Inflammatory macrophage treated with lipopolysaccharide for 1 hour (primary cell): ENCODE measurements around the gene EPC1.
"Not testable (repeated sequence)": the region's sequence is repeated elsewhere in the genome, so short reads cannot be mapped to it uniquely, and the experiment has no call there.

Source experiments
- DNase-seq, 2 donors: peaks; one replicate each; pipeline ENCODE4 v3.0.0-alpha.2; 2020 to 2022

EPC1 gene, protein sequence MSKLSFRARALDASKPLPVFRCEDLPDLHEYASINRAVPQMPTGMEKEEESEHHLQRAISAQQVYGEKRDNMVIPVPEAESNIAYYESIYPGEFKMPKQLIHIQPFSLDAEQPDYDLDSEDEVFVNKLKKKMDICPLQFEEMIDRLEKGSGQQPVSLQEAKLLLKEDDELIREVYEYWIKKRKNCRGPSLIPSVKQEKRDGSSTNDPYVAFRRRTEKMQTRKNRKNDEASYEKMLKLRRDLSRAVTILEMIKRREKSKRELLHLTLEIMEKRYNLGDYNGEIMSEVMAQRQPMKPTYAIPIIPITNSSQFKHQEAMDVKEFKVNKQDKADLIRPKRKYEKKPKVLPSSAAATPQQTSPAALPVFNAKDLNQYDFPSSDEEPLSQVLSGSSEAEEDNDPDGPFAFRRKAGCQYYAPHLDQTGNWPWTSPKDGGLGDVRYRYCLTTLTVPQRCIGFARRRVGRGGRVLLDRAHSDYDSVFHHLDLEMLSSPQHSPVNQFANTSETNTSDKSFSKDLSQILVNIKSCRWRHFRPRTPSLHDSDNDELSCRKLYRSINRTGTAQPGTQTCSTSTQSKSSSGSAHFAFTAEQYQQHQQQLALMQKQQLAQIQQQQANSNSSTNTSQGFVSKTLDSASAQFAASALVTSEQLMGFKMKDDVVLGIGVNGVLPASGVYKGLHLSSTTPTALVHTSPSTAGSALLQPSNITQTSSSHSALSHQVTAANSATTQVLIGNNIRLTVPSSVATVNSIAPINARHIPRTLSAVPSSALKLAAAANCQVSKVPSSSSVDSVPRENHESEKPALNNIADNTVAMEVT

DNA sequence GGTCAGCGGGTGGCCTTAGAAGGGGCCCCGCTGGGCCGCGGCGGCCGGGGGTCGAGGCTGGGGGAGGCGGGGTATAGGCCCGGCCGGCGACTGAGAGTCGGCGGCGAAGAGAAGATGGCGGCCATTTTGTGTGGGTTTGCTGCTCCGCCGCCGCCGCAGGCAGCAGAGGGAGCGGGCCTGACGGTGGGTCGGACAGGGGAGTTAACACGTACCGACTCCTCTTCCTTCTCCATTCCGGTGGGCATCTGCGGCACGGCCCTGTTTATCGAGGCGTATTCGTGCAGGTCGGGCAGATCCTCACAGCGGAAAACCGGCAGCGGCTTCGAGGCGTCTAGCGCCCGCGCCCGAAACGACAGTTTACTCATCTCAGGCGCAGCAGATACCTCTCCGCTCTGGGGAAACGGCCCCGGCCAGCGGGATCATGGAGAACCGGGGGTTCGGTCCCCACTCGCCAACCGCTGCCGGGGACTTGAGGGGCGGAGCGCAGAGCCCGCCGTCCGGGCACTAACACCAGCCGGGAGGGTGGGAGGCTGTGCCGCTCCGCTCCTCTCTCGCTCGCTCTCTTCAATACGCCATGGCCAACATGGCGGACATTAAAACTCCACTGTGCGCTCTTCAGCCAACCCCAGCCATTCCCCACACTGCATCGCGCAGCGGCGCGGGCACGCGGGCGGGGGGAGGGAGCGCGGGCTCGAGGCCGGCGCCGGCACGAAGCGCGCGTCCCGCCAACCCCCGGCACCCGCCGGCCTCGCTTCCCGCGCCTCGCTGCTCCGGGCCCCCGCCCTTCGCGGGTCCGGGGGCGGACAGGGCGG, at the start of gene EPC1:
EPC1 (minus strand) TSS at position 608 of the 812 bp plus-strand sequence; CDS start at position 365, 243 bp downstream.
- DNase-seq = peak; percentile 79 to 87

DNA sequence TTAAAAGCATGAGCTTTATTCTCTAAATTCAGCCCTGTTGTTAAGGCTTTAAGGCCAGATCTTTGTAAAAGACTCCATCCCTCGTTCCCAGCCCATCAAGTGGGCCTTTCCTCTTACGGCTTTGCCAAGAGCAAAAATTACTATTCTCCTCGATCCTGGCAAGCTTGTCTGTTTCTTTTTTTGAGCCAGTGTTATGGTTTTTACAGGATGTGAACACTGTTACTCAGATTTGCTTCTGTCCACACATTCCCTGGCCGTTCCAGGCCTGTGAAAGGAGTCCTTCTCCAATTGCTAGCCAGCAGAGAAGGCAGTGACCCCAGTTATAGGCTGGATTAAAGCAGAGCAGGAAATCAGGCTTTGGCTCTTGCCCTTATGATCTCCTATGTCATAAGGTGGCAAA, 47.0 kb upstream of the EPC1 start:
- no peak for DNase-seq

DNA sequence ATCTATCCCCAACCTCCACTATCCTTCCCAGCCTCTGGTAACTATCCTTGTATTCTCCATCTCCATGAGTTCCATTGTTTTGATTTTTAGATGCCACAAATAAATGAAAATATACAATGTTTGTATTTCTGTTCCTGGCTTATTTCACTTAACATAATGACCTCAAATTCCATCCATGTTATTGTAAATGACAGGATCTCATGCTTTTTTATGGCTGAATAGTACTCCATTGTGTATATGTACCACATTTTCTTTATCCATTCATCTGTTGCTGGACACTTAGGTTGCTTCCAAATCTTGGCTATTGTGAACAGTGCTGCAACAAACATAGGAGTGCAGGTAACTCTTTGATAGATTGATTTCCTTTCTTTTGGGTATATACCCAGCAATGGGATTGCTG, 45.3 kb upstream of the EPC1 start:
- not testable (repeated sequence) for DNase-seq

DNA sequence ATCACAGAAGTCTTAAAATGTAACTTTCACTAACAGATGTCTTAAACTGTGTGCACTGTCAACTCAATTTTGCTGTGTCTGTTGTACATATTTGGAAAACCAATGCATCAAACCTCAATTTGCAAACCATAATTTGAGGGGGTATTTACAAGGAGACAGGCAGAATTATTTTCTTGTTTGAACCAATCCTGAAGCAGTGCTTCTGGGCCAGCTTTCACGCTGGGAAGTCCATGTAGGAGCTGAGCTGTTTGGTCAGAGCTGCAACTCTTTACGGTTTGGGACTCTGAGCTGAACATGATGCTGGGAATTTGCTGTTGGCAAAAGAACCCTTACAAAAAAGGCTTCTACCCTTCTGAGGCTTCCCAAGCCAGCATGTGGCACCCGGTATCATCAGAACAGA, 43.2 kb upstream of the EPC1 start:
- DNase-seq = no peak

DNA sequence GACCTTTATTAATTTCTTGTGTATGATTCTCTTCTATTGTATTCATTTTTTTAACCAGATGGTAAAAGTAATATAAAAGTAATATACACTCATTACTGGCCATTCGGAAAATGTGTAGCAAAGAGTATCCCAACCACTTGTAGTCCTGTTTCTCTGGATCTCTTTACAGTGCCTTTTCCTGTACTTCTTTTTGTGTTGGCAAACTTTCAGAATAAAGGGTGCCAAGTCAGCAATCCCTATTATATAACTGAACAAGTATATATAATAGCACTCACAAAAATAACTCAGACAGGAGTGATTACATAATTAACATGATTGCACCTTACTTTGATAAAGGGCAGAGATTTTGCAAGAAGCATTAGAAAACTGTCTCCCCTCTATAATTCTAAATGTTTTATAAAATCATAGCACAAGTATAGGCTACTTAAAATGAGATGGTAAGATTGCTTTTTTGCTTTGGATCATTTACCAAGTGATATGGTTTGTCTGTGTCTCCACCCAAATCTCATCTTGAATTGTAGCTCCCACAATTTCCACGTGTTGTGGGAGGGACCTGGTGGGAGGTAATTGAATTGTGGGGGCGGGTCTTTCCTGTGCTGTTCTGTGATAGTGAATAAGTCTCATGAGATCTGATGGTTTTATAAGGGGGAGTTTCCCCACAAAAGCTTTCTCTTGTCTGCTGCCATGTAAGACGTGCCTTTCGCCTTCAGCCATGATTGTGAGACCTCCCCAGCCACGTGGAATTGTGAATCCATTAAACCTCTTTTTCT, 41.5 kb upstream of the EPC1 start:
- DNase-seq = no peak

DNA sequence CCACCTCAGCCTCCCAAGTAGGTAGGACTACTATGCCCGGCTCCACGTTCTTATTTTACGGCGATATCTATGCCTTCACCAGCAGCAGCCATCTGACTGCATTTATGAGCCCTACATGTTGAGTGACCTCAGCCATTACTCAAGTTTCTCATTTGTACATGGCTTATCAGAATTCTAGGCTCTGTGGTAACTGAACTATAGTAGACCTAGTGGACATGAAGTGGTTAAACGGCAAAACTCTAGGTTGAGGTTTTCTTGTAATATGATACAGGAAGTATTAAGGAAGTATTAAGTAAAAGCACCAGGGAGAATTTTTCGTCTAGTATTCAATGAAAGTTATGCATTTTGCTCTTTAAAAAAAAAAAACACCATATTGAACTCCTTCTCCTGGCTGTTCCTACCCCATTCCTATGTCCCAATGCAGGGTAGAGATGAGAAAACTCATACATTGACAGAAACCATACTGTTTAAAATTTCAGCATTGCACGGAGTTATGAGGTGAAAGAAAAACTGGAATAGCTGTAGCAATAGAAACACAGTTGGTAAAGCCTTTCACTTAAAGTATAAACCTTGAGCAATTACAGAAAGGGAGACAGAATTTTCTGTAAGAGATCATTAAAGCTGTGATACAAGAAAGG, 39.8 kb upstream of the EPC1 start:
- DNase-seq = no peak

DNA sequence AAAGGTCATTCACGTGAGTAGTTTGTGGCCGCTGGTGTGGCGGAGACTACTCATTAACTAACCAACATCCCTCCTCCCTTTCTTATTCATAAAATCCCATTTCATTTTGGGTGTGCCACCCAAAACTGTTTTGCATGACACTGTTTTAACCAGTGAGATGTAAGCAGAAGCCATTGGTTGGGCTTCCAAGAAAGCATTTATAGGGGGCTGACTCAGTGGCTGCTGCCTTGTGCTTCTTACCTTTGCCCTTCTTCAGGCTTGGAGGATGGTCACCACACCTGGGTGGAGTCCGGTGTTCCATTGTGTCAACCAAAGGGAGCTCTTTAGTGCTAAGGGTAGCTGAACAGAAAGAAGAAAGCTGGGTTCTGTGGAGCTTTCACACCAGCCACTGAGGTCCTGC, 37.2 kb upstream of the EPC1 start:
- no peak for DNase-seq

DNA sequence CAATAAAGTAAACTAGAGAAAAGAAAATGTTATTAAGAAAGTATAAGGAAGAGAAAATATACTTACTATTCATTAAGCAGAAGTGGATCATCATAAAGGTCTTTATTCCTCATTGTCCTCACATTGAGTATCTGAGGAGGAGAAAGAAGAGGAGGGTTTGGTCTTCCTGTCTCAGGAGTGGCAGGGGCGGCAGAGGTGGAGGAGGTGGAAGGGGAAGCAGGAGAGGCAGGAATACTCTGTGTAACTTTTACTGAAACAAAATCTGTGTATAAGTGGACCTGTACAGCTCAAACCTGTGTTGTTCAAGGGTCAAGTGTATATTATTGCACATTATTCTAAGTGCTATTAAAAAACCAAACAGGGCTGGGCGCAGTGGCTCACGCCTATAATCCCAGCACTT, 34.2 kb upstream of the EPC1 start:
- DNase-seq = no peak

DNA sequence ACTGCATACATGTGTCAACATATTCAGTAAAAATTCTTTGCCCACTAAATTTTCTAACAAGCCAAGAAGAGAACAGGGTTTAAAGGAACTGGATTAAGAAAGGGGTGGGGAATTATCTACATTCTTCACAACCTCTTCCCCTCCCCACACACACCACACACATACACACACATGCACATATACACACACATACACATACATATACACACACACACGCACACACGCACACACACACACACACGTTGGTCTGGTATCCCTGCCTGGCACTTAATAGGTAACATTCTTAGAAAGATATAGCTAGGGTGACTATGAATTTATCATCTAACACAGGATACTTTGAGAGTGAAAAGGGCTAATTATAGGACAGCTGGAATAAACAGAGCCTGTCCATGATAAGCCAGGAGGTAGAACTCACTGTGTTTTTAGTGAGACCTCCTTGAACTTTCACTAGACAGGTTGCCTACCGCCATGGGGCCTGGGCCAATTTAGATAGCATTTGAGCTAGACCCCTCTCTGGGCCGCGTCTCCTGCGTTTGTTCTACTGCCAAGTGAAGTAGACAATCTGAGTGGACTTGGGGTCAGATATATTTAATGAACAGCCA, 33.1 kb upstream of the EPC1 start:
- DNase-seq = no peak

DNA sequence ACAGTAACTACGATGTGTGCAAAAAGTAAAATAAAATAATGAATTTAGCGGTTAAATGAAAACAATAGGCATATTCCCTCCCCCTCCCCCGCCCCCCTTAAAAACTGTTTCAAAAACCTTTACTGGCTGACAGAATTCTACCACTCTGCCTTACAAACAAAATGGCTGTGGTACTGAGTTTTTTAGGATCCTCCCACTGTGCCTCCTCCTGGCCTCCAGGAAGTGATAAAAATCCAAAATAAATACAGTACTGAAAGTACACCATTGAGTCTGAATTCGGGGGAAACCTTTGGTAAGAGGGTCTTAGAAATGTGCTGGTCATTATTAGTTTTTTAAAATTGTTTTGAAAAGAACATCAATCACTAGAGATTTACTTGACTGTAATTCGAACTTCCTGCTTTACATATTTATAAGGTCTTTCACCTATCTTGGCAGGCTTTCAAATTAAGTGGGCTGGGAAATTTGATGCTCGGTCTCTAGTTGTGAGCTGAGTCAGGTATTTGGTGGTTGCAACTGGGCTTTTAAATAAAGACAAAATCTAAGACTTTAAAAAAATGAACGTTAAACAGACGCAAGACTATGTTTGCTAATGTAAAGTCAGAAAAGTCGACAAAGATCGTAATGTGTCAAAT, 32.5 kb upstream of the EPC1 start:
- peak; percentile 35 to 44 for DNase-seq

DNA sequence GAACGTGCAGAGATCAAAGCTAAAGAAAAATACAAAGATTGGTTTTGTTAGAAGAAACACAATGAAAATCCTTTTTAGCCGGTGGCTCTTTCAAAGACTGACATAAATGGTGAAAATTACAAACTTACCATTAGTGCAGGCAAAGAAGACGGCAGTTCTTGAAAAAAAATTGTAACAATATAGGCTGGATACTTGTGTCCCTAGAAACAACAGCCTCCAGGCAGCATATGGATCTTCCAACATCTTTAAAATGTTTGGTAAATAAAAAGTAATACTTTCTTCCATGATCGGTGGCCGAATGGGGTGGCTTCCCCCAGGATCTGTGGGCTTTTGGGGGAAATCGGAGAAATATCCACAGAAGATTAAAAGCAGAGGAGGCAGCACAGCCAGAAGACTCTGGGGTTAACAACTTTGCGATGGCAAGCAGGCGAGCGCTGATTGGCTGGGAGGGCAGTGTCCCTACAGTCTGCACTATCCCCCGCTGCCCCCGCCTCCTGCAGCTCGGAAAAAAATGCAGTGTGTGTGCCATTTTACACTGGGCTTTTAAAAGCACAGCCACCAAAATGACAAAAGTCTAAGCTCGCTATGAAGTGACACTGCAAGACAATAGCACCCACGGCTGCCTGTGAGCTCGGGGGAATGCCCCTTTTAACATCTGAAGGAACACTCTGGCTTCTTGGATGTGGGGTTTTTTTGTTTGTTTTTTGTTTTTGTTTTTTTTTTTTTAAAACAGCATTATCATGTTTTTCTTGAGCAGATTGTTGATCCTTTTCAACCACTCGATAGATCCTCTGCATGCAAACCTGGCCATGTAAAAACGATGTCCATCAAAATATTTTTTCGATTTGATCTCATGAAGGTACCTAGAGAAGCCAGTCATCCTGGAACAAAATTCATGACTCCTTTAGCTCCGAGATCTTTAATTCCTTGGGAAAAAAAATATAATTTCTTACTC, 31.7 kb upstream of the EPC1 start:
- peak; percentile 90 for DNase-seq

DNA sequence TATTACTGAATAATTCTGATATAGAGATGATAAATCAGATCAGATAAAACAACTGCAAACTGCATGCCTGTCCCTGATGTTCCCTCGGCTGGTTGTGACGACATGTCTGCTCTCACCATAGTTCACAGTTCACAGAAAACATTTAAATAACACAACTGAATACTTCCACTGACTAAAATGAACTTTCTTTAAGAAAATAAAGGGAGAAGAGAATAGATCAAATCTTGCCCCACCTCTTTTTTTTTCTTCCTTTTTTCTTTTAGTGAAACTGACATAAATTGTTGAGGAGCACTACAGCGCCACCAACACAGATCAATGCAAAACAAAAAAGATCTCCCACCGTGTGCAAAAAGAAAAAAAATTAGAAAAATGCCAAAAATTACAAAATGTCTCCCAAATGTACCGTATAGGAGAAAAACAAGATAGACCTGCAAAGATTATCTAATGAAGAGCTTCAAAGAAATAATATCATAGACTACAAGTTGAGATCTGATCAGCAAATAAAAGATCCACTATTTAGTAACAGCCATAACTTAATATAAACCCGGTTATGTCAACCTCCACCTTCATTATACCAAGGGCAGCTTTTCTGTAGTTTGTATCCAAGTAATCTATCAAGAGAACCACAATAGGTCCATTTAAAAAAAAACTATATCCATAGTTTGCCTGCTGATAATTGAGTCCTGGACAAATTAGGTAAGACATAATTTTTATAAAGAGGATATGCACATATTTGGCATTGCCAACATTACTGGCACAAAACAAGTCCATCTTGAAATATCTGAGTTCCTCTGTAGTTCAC, 30.7 kb upstream of the EPC1 start:
- peak; percentile 46 to 68 for DNase-seq

DNA sequence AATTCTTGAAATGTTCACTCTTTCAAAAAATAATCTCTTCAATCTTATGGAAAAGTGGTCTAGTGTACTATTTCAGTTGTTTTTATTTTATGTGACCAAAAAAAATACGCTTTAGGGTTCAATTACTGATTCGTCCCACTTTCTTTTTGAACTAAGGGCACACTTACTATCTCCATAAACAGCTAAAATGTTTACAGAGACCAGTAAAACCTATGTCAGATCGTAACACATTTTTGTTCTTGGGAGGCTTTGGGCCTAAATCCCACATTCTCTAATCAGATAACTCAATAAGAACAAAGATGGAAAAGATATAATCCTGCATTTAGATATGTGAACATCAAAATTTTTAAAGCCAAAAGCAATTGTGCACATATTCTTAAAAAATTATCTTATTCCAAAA, 29.8 kb upstream of the EPC1 start:
- no peak for DNase-seq

DNA sequence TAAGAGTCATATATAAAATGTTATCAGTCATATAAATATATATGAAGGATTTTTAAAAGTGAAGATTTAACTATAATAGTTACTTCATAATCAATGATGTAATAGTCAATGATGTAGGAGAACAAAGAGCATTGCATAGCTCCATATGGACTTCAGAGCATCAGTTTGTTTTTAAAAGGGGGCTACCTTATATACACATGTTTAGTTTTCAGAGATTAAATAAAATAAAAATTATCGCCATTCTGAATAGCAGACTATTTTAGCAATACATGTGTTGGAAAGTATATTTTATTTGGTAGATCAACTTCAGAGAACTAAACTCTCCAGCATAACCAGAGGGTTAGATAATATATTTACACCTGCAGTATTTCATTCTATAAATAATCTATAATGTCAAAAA, 29.1 kb upstream of the EPC1 start:
- no peak for DNase-seq

DNA sequence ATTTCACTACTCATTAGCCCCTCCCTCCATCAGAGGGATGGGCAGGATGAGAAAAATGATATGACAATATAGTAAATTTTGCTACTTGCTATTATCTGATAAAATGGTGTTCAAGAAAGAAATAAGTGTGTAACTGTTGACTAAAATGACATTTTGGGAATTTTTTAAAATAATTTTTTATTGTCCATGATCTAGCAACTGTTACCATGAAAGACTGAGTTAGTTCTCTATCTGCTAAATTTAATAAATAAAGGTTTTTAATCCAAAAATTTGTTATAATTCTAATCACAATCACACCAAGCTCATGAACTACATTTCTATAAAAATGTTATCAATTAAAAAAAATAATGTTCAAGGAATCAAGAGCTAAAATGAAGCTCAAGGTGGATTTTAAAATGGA, 28.7 kb upstream of the EPC1 start:
- no peak for DNase-seq

DNA sequence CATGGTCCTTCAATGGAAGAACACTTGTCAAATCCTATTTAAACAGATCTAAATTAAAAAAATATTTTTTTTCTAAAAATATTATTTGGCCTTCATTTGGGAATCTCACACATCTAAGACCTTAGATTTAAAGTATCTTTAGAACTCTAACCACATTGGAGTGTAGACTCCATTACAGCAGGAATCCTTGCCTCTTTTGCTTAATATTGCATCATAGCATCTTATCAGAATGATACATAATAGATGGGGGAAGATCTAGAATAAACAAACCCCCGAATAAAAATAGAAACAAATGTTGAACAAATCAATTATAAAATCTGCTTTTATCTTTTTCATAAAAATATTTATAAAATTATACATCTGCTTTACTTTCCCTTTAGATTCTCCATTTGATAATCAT, 27.6 kb upstream of the EPC1 start:
- DNase-seq = no peak

DNA sequence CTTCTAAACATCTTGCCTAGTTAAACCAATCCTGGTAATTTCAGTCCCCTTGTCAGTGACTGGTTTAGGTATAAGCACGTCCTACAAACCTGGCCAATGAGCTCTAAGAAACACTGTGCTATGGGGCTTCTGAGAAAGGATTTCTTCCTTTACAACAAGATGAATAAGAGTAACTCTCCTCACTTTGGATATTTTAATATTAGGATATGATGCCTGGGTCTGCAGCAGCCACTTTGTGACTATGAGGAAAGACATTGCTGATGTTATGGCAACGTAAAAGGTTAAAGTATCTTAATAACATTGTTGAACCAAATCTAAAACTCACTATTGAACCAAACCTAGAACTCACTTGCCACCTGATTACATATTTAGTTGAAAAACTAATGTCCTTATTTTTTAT, 26.5 kb upstream of the EPC1 start:
- DNase-seq = no peak

DNA sequence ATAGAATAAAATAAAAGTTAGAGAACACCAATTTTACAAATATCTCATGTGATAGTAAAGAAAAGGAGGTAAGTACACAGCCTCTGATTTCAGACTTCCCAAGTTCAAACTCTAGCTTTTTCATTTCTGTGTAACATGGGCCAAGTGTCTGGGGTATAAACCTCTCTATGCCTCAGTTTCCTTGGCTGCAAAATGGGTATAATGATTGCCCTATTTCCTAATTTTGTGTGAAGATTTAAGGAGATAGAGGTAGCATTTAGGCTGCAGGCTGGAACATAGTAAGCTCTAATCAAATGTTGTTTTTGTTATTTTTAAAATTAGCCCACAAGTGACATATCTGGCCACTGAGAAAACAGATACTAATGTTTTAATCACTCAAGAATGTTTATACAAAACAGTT, 26.1 kb upstream of the EPC1 start:
- no peak for DNase-seq
